CD4-positive, alpha-beta T cell (primary cell): ENCODE data around the gene SMOC1. TPM values are rescaled to one million over a fixed set of nuclear protein-coding genes. Genes with fewer than 3 reads are reported as not detected.

Source experiments
- ATAC-seq: fragments of 200-7000 bp; cut with Tn5 transposase; one replicate; pipeline ENCODE4 v1.10.0; 2022; ENCODE audit warnings: mild to moderate bottlenecking; ENCODE audit not compliant: poor library complexity
- CTCF ChIA-PET: fragments of 350-600 bp; sonication (Branson Sonifier 250); formaldehyde crosslinking; loops from one replicate; lab custom pipeline; 2021; ENCODE audit warnings: antibody characterized with exemption, inconsistent platforms; lab: Charles Lee
- POLR2A ChIA-PET: fragments of 350-600 bp; sonication (Branson Sonifier 250); formaldehyde crosslinking; loops from one replicate; lab custom pipeline; 2021; ENCODE audit warnings: antibody characterized with exemption, inconsistent platforms; lab: Charles Lee
- DNase-seq, 14 experiments: peaks; one replicate each; pipeline ENCODE4 v3.0.0-alpha.2; 2013 to 2020; ENCODE audit warnings: mixed read lengths in 2 of 14
- H3K27ac ChIP-seq, 2 donors: one replicate each; pipeline versions ENCODE4 v1.5.1 to v1.7.0; 2013; ENCODE audit warnings: low read length in 2 of 2, low read depth in 1 of 2, mild to moderate bottlenecking in 1 of 2
- H3K27me3 ChIP-seq, 2 experiments: 1 replicate in 1 of 2; 2 replicates in 1 of 2; pipeline versions ENCODE4 v1.6.1 to v1.7.0; 2013; ENCODE audit warnings: low read length in 2 of 2, control low read depth in 1 of 2, mild to moderate bottlenecking in 1 of 2, moderate library complexity in 1 of 2; ENCODE audit not compliant: insufficient read depth in 2 of 2, control insufficient read depth in 1 of 2
- H3K36me3 ChIP-seq: one replicate; pipeline ENCODE4 v1.6.1; 2013; ENCODE audit warnings: low read length, control low read depth; ENCODE audit not compliant: insufficient read depth
- H3K4me1 ChIP-seq: one replicate; pipeline ENCODE4 v1.6.1; 2013; ENCODE audit warnings: low read length, control low read depth; ENCODE audit not compliant: insufficient read depth
- H3K4me3 ChIP-seq: one replicate; pipeline ENCODE4 v1.5.1; 2013; ENCODE audit warnings: mild to moderate bottlenecking, low read length, moderate library complexity
- H3K9me3 ChIP-seq, 2 experiments: 1 replicate in 1 of 2; 2 replicates in 1 of 2; pipeline versions ENCODE4 v1.6.1 to v1.7.0; 2013; ENCODE audit warnings: low read length in 2 of 2, mild to moderate bottlenecking in 2 of 2, control low read depth in 1 of 2, moderate library complexity in 1 of 2; ENCODE audit not compliant: control insufficient read depth in 1 of 2, insufficient read depth in 1 of 2
- H3K27ac Mint-ChIP-seq: one replicate; pipeline ENCODE4 v1.8.0; 2020; ENCODE audit warnings: mixed read lengths
- H3K27me3 Mint-ChIP-seq: one replicate; pipeline ENCODE4 v1.8.0; 2021; ENCODE audit warnings: mixed read lengths
- H3K36me3 Mint-ChIP-seq: one replicate; pipeline ENCODE4 v1.8.0; 2021; ENCODE audit warnings: low read depth, mixed read lengths
- H3K4me1 Mint-ChIP-seq: one replicate; pipeline ENCODE4 v1.8.0; 2021; ENCODE audit warnings: low read depth, mixed read lengths
- H3K4me3 Mint-ChIP-seq: one replicate; pipeline ENCODE4 v1.8.0; 2020; ENCODE audit warnings: mild to moderate bottlenecking, mixed read lengths
- H3K9me3 Mint-ChIP-seq: one replicate; pipeline ENCODE4 v1.8.0; 2020; ENCODE audit warnings: mixed read lengths
- CTCF ChIP-seq: fragments of 200-600 bp; IDR thresholded peaks from one replicate; pipeline ENCODE4 v1.8.0; 2022; ENCODE audit warnings: antibody characterized with exemption, mild to moderate bottlenecking
- intact Hi-C, 2 experiments: fragments of 100-400 bp; cut with DNase I in 1 of 2; cut with micrococcal nuclease in 1 of 2; formaldehyde crosslinking; loops; one replicate each; pipeline versions ENCODE4 v1.15.1 to v1.9.0; 2023 to 2025; cut with DNase I, micrococcal nuclease
- total RNA-seq, 174 experiments: library from RNA in 2 of 174; stranded (reverse) in 2 of 174; gene quantifications; one replicate each; pipeline ENCODE4 v1.2.3 and lab custom pipeline; 2021 to 2026

Gene SMOC1
- total RNA-seq, 2 experiments from 2014 or later: not detected

- peaks cover 7 to 12% of the 10 kb centered on the region in 2 experiments for H3K9me3 ChIP-seq
- no peak overlapping the region for H3K27ac ChIP-seq
- Mint-ChIP-seq H3K4me3 (no peak overlapping the region), H3K36me3 (no peaks in the 10 kb centered on the region), H3K4me1 (no peaks in the 10 kb centered on the region), H3K9me3 (peaks cover 4% of the 10 kb centered on the region), H3K27ac (no peak overlapping the region), H3K27me3 (peaks cover 36% of the 10 kb centered on the region)
- CTCF ChIA-PET: no interaction called here
- no peaks in the 10 kb centered on the region for H3K4me1 ChIP-seq
- peaks cover 0 to 14% of the 10 kb centered on the region in 2 experiments for H3K27me3 ChIP-seq
- DNase-seq: no peak
- H3K4me3 ChIP-seq: no peak overlapping the region
- POLR2A ChIA-PET: no interaction called here
- TF ChIP-seq CTCF: no peak
- no peaks in the 10 kb centered on the region for H3K36me3 ChIP-seq
- intact Hi-C loops: no loop called here
- ATAC-seq: no peak
Measured at GRCh38 chr14:69895109-69895508, 15.9 kb downstream of the SMOC1 start.

DNA sequence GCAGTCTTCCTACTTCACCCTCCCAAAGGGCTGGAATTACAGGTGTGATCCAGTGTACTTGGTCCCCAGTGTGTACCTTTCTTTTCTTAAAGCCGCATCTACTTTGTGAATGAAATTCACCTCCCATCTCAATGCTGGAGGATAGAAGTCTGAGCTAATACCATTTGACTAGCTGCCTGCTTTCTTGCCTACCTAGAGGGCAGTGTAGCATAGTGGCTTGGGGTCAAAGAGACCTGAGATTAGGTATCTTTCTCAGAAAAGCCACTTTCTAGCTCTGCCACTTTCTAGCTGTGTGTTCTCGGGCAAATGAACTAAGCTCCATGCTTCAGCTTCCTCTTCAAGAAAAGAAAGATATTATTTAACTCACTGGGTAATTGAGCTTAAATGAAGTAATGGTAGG, 16.9 kb downstream of the SMOC1 start:
- H3K27me3 Mint-ChIP-seq: peaks cover 46% of the 10 kb centered on the region
- no peaks in the 10 kb centered on the region for H3K4me1 ChIP-seq
- no peak overlapping the region for H3K4me3 ChIP-seq
- H3K9me3 Mint-ChIP-seq: peaks cover 4% of the 10 kb centered on the region
- H3K9me3 ChIP-seq: peaks cover 8 to 12% of the 10 kb centered on the region in 2 experiments
- no peak overlapping the region for H3K4me3 Mint-ChIP-seq
- H3K27ac Mint-ChIP-seq: no peak overlapping the region
- TF ChIP-seq CTCF: no peak
- H3K27ac ChIP-seq: no peak overlapping the region
- H3K36me3 Mint-ChIP-seq: no peaks in the 10 kb centered on the region
- H3K27me3 ChIP-seq: peaks cover 0 to 14% of the 10 kb centered on the region in 2 experiments
- intact Hi-C loops: no loop called here
- ATAC-seq (no peak), DNase-seq (no peak)
- ChIA-PET POLR2A (no interaction called here), CTCF (no interaction called here)
- H3K4me1 Mint-ChIP-seq: no peaks in the 10 kb centered on the region
- H3K36me3 ChIP-seq: no peaks in the 10 kb centered on the region

GRCh38 chr14:69896972-69897371, 17.8 kb downstream of the SMOC1 start:
- H3K36me3 Mint-ChIP-seq: no peaks in the 10 kb centered on the region
- H3K27me3 Mint-ChIP-seq: peaks cover 46% of the 10 kb centered on the region
- no peak overlapping the region for H3K4me3 Mint-ChIP-seq
- no peak overlapping the region for H3K27ac Mint-ChIP-seq
- Histone ChIP-seq H3K4me3 (no peak overlapping the region), H3K27ac (no peak overlapping the region), H3K4me1 (no peaks in the 10 kb centered on the region), H3K36me3 (no peaks in the 10 kb centered on the region), H3K9me3 (peaks cover 8 to 12% of the 10 kb centered on the region in 2 experiments), H3K27me3 (peaks cover 0 to 17% of the 10 kb centered on the region in 2 experiments)
- no peak for TF ChIP-seq CTCF
- intact Hi-C loops: no loop called here
- ATAC-seq (no peak), DNase-seq (no peak)
- ChIA-PET POLR2A (no interaction called here), CTCF (no interaction called here)
- H3K4me1 Mint-ChIP-seq: no peaks in the 10 kb centered on the region
- peaks cover 4% of the 10 kb centered on the region for H3K9me3 Mint-ChIP-seq
